SK-N-SH treated with all-trans-retinoic acid at 6 μM for 48 hours (cell line): Measurements from ENCODE around the gene AKT1S1.

Source experiments
- ARNTL ChIP-seq: fragments of 450-650 bp; formaldehyde crosslinking; IDR thresholded peaks from 2 replicates; pipeline ENCODE4 v1.5.0; 2020; ENCODE audit warnings: low read depth, mild to moderate bottlenecking, moderate library complexity, borderline replicate concordance
- CSRNP3 ChIP-seq: fragments of 250-450 bp; sonication (Bioruptor Pico); IDR thresholded peaks from 2 replicates; pipeline ENCODE4 v1.5.1; 2021; ENCODE audit warnings: mild to moderate bottlenecking, moderate library complexity
- ESRRG ChIP-seq: fragments of 250-450 bp; sonication (Bioruptor Pico); IDR thresholded peaks from 2 replicates; pipeline ENCODE4 v1.6.1; 2021; ENCODE audit warnings: mild to moderate bottlenecking
- PATZ1 ChIP-seq: fragments of 250-450 bp; sonication (Bioruptor Pico); IDR thresholded peaks from 2 replicates; pipeline ENCODE4 v1.8.0; 2020; ENCODE audit warnings: mild to moderate bottlenecking, moderate library complexity, borderline replicate concordance
- RARB ChIP-seq: fragments of 250-450 bp; sonication (Bioruptor Pico); IDR thresholded peaks from 2 replicates; pipeline ENCODE4 v1.8.0; 2021; ENCODE audit warnings: mild to moderate bottlenecking, moderate library complexity
- TCF4 ChIP-seq: fragments of 250-450 bp; sonication (Bioruptor Pico); IDR thresholded peaks from 2 replicates; pipeline ENCODE4 v1.8.0; 2021; ENCODE audit warnings: mild to moderate bottlenecking, moderate library complexity, borderline replicate concordance
- TOX ChIP-seq: fragments of 250-450 bp; sonication (Bioruptor Pico); IDR thresholded peaks from 2 replicates; pipeline ENCODE4 v1.8.0; 2021; ENCODE audit warnings: mild to moderate bottlenecking, moderate library complexity, borderline replicate concordance
- ZC3H10 ChIP-seq: fragments of 250-450 bp; sonication (Bioruptor Pico); IDR thresholded peaks from 2 replicates; pipeline ENCODE4 v1.5.1; 2021; ENCODE audit warnings: mild to moderate bottlenecking, moderate library complexity
- TF ChIP-seq, protein P1 (sequence below): fragments of 250-450 bp; sonication (Bioruptor Pico); IDR thresholded peaks from 2 replicates; pipeline ENCODE4 v1.8.0; 2021; ENCODE audit warnings: low read depth, mild to moderate bottlenecking, moderate library complexity, borderline replicate concordance

GRCh38 chr19:49873129-49873521 is 4.0 kb downstream of the AKT1S1 start:
- TF ChIP-seq CSRNP3 (CRISPR knock-in tag) (no peak), RARB (CRISPR knock-in tag) (no peak), PATZ1 (CRISPR knock-in tag) (no peak), ESRRG (CRISPR knock-in tag) (no peak), TOX (CRISPR knock-in tag) (no peak), ARNTL (CRISPR knock-in tag) (no peak), TCF4 (no peak), ZC3H10 (CRISPR knock-in tag) (no peak)
- TF ChIP-seq, protein P1, sequence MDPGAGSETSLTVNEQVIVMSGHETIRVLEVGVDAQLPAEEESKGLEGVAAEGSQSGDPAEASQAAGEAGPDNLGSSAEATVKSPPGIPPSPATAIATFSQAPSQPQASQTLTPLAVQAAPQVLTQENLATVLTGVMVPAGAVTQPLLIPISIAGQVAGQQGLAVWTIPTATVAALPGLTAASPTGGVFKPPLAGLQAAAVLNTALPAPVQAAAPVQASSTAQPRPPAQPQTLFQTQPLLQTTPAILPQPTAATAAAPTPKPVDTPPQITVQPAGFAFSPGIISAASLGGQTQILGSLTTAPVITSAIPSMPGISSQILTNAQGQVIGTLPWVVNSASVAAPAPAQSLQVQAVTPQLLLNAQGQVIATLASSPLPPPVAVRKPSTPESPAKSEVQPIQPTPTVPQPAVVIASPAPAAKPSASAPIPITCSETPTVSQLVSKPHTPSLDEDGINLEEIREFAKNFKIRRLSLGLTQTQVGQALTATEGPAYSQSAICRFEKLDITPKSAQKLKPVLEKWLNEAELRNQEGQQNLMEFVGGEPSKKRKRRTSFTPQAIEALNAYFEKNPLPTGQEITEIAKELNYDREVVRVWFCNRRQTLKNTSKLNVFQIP: no peak
